HG02678 (cell line): ENCODE data around the gene GET3.
"Not testable (repeated sequence)": the region's sequence is repeated elsewhere in the genome, so short reads cannot be mapped to it uniquely, and the experiment has no call there.

Experiments
- ATAC-seq: cut with Tn5 transposase; IDR thresholded peaks from one replicate; pipeline ENCODE4 v1.9.1; 2021; ENCODE audit warnings: mild to moderate bottlenecking, moderate library complexity; ENCODE audit not compliant: unreplicated experiment

The GET3 gene

DNA sequence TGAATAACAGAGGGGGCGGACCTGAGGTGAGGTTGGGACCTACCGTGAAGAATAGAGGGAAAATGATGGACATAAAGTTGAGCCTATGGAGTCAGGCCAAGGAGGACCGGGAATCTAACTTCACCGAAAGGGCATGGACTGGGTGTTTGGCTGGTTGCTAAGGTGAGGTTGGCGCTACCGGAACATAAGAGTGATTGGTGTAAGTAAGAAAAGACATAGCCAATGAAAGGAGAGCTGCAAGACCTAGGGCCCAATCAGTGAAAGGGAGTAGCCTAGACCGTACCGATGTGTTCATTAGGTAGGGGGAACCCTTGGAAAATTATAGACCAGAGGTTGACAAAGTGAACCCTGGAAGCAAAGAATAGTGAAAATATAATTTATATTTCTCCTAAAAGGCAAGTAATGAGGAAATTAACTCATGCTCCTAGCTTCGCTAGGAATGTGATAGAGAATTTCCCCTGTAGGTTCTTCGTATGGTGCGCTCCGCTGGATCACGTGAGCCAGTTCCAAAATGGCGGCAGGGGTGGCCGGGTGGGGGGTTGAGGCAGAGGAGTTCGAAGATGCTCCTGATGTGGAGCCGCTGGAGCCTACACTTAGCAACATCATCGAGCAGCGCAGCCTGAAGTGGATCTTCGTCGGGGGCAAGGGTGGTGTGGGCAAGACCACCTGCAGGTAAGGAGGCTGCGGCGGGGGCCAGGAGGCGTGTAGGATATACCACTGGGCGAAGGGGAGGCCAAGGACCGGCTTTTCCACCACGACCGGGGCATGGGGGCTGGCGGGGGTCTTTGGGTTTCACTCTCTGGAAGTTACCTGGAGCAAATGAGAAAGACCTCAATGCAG is at the start of gene GET3:
Gene GET3 (plus strand): TSS at position 503 of the 840 bp plus-strand sequence. CDS start 9 bp downstream, at position 512.
- ATAC-seq = peak; percentile 74

DNA sequence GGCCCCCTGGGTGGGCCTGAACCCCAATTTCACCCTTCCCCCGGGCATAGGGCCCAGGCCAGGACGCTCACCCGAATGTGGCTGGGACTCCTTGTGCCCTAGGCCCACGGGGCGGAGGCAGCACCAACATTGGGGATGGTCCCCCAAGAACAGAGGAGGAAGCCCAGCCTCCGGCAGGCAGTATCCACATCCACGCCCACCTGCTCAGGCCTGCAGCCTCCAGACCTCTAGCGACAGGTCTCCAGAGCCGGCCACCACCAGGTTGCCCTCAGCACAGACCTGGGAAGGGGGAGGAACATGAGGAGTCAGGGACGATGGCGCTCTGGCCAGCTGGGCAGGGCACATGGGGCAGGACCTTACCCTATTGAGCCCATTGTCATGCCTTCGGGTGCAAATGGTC is 48.3 kb upstream of the GET3 start:
- no peak for ATAC-seq

DNA sequence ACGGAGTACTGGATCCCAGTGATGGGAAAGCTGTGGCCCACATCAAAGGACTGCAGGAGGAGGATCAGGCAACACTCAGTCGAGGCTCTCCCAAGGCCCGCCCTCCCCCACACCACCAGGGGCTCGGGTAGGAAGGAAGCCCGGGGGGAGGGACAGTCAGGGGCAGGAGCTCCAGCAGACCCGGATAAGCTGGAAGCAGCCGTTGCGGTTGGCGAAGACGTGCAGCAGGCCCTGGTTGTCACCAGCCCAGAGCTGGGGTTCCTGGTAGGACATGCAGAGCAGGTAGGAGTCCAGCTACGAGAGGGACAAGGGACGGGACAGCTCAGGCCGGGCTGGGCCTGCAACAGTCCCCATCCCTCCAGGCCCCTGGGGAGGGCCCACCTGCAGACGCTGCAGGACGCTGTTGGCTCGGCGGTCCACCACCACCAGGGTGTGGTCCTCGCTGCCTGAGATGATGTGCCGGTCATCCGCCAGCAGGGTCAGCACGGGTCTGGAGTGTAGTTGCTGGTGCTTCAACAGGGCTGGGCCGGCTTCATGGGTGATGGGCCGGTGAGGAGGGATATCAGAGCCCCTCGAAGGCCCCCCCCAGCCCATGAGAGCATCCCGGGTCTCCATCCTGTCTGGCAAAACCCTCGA is 47.6 kb upstream of the GET3 start:
- no peak for ATAC-seq

DNA sequence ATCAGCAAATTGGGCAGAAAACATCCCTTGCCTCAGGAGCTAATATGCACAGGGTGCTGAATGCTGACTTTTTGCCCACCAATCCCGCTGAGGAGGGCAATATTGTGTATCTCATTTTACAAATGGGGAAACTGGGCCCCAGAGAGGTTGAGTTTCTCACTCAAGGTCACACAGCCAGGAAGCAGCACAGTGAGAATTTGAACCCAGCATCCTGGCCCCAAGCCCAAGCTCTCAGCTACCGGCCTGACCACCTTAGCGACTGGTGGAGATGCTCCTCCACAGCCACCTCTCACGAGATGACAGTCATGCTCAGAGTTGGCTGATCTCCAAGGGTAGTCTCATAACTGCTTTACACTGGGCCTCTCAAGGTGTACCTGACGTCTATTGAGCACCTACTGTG is 44.3 kb upstream of the GET3 start:
- ATAC-seq = no peak

DNA sequence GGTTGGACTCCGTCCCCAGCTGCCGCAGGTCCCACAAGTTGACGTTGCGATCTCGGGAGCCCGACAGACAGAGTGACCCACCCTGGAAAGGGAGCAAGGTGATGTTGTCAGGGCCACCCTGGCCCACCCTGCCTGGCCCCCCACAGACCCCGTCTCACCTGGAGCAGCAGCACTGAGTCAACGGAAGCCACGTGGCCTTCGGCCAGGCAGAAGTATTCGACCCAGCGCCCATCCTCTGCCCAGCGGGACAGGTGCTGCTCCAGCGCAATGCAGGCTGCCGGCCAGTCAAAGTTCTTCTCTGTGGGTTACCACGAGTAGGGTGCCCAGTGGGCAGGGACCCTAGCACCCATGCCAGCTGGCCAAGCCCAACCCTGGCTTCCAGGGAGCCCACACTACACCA is 42.7 kb upstream of the GET3 start:
- ATAC-seq = no peak

DNA sequence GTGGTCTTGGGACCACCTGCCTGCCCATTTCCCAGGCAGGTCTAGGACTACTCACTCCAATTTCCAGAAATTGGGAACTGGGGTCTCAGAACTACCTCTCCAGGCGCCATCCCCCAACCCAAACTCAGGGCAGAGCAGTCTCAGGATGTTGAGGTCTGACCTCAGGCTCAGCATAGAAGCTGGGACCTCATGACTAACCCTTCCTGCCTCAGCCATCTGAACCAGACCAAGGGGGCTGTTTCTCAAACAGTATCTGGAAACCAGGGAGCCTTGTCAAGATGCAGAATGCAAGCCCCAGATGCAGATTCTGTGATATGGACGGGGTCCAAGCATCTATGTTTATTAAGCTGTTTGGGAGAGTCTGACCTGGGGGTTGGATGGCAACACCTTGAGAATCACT is 42.2 kb upstream of the GET3 start:
- no peak for ATAC-seq

DNA sequence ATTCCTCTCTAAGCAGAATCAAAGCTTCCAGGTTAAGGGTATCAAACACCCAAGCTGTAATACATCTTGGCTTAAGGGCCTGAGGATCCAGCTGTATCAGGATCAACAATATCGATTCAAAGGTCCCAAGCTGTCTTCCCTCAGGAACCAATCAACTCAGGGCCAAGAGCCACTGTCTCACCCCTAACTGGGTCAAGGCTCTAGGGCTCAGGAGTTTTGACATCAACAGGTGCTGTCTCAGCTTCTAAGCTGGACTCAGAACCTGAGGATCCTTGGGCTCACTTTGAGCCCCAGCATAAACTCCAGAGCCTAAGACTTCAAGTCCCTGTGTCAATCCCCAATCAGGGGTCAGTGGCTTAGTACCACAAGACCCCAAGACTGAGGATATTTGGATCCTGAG is 41.8 kb upstream of the GET3 start:
- no peak for ATAC-seq

DNA sequence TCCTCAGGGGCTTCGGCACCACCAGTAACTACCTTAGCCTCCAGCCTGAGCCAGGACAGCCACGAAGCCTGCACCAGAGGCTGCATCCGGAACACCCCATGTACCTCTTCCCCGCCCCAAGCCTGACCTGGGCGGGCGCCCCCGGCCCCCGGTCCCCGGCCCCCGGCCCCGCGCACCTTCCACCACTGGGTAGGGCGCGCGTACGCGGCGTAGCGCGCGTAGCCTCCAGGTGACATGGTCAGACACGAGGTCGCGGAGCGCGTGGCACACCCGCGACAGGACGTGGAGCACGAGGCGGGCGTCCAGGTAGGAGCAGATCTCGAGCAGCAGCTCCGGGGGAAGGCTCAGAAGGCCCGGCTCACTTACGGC is 41.3 kb upstream of the GET3 start:
- ATAC-seq = peak; percentile 24

DNA sequence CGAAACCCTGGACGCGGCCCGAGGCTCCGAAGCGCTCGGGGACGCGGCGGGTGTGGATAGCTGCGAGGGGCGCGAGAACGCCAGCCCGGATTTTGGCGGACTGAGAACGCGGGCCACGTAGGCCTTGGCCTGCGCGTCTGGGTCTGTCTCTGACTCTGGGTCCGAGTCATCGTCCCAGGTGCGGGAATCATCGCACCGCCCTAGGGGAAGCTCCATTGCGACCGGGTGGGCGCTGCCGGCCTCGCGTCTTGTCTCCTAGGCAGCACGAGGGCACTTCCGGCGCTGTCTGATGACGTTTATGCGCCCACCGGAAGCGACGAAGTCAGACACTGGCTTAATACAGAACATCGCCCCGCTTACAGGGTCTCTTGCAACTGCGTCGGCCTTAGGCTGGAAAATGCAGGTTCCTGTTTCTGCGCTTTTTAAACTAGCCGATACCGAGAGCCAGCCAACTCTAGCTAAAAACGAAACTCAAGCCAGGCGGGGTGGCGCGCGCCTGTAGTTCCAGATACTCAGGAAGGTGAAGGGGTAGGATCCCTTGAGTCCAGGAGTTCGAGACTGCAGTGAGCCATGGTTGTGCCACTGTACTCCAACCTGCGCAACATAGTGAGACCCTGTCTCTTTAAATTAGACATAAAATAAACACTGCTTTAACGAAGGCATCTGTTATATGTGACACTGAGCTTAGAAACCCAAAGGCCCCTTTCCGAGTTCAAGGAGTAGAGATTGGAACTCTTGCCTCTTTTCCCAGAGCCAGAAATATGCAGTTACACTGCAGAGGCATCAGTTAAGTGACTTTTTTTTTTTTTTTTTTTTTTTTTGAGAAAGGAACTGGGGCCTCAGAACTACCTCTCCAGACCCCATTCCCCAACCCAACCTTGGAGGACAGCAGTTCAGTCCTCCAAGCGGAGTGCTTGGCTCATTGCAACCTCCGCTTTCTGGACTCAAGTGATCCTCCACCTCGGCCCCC is 40.6 kb upstream of the GET3 start, which contains the start of gene FBXW9:
Gene FBXW9 (minus strand): TSS at position 266 of the 970 bp plus-strand sequence. CDS start 50 bp downstream, at position 216.
- ATAC-seq = peak; percentile 80

DNA sequence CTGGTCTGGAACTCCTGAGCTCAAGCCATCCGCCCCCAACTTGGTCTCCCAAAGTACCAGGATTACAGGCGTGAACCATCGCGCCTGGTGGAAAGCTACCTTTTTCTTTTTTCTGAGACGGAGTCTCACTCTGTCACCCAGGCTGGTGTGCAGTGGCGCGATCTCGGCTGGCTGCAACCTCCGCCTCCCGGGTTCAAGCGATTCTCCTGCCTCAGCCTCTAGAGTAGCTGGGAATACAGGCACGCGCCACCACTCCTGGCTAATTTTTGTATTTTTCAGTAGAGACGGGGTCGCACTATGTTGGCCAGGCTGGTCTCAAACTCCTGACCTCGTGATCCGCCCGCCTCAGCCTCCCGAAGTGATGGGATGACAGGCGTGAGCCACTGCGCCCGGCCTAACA is 39.9 kb upstream of the GET3 start:
- ATAC-seq = not testable (repeated sequence)

DNA sequence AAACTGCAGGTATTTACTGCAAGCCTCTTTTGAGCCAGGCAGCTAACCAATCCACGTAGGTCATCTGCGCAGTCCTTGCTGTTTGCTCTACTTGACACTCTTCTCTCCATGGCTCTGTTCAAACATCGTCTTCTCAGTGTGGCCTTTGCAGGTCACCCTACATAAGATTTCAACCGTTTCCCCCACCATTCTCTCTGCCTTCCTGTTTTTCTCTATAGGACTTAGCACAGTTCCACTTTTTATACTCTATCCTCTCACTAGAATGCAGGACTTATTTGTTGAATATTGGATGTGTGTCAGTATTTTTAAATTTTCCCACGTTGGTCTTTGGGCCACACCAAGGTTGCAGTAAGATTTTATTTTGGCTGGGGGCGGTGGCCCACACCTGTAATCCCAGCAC is 39.2 kb upstream of the GET3 start:
- ATAC-seq = no peak

DNA sequence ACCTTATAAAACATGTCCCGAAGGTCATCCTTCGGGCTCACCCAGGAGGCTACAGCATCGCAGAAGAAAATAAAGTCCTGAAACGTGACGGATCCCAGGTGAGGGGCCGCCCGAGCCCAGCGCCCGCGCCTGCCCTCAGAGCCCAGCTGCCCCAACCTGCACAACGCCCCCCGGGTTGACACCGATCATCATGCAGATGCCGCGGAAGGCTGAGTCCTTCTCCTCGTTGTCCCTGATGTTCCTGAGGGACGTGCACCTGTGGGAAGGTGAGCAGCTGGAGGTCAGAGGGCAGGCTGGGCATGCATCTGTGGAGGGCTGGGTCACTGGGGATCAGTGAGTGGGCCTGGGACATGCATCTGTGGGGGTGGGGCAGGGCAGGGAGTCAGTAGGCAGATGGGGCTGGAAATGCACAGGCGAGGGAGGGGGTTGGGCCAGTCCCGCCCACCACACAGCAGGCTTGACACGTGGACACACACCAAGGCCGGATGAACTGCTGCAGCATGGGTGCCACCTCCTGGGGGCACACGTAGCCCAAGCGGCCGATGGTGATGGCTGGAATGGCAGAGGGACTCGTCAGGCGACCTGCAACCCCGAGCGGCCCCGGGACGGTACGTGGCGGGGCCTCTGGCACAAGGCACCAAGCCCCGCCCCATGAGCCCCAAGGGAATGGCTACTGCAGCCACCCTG is 35.6 kb upstream of the GET3 start:
- no peak for ATAC-seq

DNA sequence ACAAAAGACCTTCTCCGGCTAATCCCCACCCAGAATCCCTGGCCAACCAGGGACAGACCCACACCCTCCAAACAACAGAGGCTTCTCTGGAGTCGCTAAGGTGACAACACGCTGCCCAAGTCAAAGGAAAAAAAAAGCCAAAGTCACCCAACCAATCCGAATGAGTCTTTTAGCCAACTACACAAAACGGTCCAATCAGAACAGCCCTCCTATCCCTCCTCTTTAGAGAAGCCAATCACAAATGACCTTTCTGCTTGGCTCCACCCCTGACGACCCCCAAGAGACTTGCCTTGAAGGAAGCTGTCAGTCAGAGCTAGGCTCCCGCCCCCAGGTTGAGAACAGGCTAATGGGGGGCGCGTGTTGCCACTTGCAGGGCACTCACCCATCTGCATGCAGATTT is 34.3 kb upstream of the GET3 start:
- no peak for ATAC-seq

DNA sequence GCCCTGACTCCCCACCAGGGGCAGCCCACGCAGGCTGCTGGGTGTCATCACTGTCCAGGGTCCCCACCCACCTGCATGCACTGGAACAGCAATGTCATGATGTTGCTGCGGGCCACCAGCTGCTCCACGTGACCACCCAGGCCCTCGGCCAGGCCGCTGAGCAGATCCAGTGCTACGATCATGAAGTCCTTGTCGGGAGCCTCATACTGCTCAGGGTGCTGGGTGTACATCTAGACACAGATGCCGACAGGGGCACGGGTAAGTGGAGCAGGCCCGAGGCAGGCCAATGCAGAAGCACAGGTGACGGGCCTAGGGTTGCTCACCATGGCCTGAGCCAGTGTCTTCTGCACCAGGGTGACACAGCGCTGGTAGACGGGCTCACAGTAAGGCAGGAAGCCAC is 32.1 kb upstream of the GET3 start:
- ATAC-seq = no peak

DNA sequence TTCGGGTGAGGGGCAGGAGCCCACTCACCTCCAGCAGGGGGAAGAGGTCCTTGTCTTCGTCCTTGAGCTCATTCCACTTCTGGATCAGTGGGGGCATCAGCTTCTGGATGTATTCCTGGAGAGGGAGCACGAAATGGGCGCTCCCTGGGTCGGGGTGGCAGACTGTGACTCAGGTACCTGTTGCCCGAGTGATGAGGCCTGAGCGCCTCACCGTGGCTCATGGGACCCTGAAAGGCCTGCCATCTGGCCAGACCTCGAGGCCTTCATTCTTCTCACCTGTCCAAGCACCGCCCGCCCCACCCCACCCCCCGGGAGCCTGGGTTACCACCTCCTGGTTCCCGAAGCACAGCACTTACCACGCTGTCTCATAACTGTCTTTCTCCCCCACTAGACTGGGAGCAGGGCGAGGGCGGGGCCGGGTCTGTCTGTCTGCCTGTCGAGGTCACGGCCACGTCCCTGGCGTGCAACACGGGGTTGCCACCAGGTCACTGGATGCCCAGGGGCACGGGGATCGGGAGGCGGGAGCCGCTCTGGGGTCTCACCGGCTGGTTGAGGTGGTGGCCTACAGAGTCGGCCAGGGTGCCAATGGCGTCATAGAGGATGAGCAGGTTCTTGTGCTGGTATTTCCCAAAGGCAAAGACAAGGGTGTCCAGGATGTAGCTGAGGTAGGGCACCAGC is 31.5 kb upstream of the GET3 start:
- ATAC-seq = no peak

DNA sequence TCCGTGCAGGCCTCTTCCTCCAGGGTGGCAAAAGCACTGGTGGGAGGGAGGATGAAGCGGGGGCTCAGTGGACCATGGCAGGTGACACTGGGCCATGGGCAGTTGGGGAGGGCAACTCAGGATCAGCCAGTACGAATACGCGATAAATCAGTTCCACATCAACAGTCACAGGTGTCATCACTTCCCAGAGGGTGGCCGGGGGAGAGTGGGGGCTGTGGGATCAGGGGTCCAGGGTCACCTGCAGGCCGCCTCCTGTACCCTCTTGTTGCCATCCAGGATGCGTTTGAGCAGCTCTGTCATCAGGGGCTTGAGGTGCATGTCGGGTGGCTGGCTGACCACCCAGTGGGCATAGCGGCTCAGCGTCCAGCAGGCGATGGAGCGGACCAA is 31.0 kb upstream of the GET3 start:
- ATAC-seq = no peak

DNA sequence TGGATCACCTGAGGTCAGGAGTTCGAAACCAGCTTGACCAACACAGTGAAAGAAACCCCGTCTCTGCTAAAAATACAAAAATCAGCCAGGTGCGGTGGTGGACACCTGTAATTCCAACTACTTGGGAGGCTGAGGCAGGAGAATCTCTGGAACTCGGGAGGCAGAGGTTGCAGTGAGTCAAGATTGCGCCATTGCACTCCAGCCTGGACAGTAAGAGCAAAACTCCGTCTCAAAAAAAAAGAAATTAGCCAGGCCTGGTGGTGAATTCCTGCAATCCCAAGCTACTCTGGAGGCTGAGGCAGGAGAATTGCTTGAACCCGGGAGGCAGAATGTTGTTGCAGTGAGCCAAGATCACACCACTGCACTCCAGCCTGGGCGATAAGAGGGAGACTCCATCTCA is 28.7 kb upstream of the GET3 start:
- ATAC-seq = no peak

DNA sequence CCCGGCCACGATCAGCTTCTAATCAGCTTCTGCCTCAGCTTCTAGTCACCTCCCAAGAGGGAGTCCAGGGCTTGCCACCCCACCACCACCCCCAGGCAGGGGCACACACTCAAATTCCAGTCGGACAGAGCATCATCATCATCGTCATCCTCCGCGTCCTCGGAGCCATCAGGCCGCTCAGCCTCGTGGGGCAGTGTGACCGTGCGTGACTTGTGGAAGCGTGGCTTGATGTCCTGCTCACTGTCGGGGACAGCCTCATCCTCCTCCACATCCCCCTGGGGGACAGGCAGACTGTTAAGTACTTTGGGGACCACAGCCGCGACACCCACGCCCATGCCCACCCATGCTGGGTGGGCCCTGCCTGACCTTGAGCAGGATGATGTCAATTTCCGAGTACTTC is 26.1 kb upstream of the GET3 start:
- ATAC-seq = no peak

DNA sequence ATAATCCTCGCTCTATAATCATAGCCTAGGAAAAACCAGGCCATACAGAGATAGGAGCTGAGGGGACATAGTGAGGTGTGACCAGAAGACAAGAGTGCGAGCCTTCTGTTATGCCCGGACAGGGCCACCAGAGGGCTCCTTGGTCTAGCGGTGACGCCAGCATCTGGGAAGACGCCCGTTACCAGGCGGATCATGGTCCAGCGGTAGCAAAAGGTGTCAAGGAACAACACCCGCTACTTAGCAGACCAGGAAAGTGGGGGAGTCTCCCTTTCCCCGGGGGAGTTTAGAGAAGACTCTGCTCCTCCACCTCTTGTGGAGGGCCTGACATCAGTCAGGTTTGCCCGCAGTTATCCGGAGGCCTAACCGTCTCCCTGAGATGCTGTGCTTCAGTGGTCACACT is 25.2 kb upstream of the GET3 start:
- not testable (repeated sequence) for ATAC-seq

DNA sequence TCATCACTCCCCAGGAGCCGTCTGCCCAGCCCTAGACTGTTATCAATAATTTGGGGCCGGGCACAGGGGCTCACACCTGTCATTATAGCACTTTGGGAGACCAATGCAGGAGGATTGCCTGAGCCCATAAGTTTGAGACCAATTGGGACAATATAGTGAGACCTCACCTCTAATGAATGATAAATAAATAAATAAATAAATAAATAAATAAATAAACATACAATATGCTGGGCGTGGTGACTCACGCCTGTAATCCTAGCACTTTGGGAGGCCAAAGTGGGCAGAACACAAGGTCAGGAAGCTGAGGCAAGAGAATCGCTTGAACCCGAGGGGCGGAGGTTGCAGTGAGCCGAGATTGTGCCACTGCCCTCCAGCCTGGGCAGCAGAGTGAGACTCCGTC is 24.0 kb upstream of the GET3 start:
- ATAC-seq = not testable (repeated sequence)
